ENCODE data around the gene LCN15. TPM values are rescaled to one million over a fixed set of nuclear protein-coding genes. Genes with fewer than 3 reads are reported as not detected.

The LCN15 gene
- polyA plus RNA-seq, 1 donor from 2014 or later, result not detected

- Histone ChIP-seq H3K9me2 (ENCODE audit: insufficient read depth, low read length) (no peaks in the 10 kb centered on the region), H2AFZ (ENCODE audit: low read depth, low read length) (no peak overlapping the region), H3K4me2 (ENCODE audit: low read length) (no peak overlapping the region), H4K20me1 (ENCODE audit: insufficient read depth) (no peaks in the 10 kb centered on the region), H3K4me3 (ENCODE audit: low read length) (no peak overlapping the region), H3K79me2 (replicated peaks; ENCODE audit: insufficient read depth, low read length) (no peaks in the 10 kb centered on the region), H3K27ac (ENCODE audit: low read length) (no peak overlapping the region), H3K36me3 (ENCODE audit: insufficient read depth, low read length) (no peaks in the 10 kb centered on the region), H3K27me3 (ENCODE audit: insufficient read depth, low read depth, low read length) (no peaks in the 10 kb centered on the region), H3K9ac (ENCODE audit: low read length) (no peak overlapping the region), H3F3A (ENCODE audit: insufficient read depth, low read length, poor library complexity, severe bottlenecking) (peaks cover 3% of the 10 kb centered on the region), H3K9me3 (ENCODE audit: low read length) (no peaks in the 10 kb centered on the region)
- TF ChIP-seq EZH2 (IDR thresholded peaks at IDR 0.05; ENCODE audit: borderline replicate concordance, insufficient read depth, low read length, poor library complexity, severe bottlenecking) (no peak), SMC3 (conservative IDR thresholded peaks at IDR 0.05; ENCODE audit: poor library complexity) (no peak), POLR2AphosphoS5 (IDR thresholded peaks at IDR 0.05) (no peak)
Measured at GRCh38 chr9:136794281-136794999, 30.1 kb upstream of the LCN15 start.

- Histone ChIP-seq H3K79me2 (replicated peaks; ENCODE audit: insufficient read depth, low read length) (no peaks in the 10 kb centered on the region), H3K9me3 (ENCODE audit: low read length) (no peaks in the 10 kb centered on the region)
Measured at GRCh38 chr9:136793086-136793946, 29.0 kb upstream of the LCN15 start.

More at GRCh38 chr9:136793086-136793946, 29.0 kb upstream of the LCN15 start:
- Histone ChIP-seq H3F3A (ENCODE audit: insufficient read depth, low read length, poor library complexity, severe bottlenecking) (peaks cover 3% of the 10 kb centered on the region), H3K9ac (ENCODE audit: low read length) (no peak overlapping the region), H3K4me3 (ENCODE audit: low read length) (no peak overlapping the region), H3K27ac (ENCODE audit: low read length) (no peak overlapping the region), H3K27me3 (ENCODE audit: insufficient read depth, low read depth, low read length) (no peaks in the 10 kb centered on the region), H3K4me2 (ENCODE audit: low read length) (no peak overlapping the region), H2AFZ (ENCODE audit: low read depth, low read length) (no peak overlapping the region), H3K36me3 (ENCODE audit: insufficient read depth, low read length) (no peaks in the 10 kb centered on the region), H3K9me2 (ENCODE audit: insufficient read depth, low read length) (no peaks in the 10 kb centered on the region), H4K20me1 (ENCODE audit: insufficient read depth) (no peaks in the 10 kb centered on the region)
- TF ChIP-seq REST (IDR thresholded peaks at IDR 0.05; ENCODE audit: borderline replicate concordance) (no peak), EP300 (conservative IDR thresholded peaks at IDR 0.05; ENCODE audit: poor library complexity, severe bottlenecking) (no peak), TAF1 (IDR thresholded peaks at IDR 0.05; ENCODE audit: low read depth) (no peak), SMC3 (conservative IDR thresholded peaks at IDR 0.05; ENCODE audit: poor library complexity) (no peak), RAD21 (conservative IDR thresholded peaks at IDR 0.05) (no peak), MXI1 (conservative IDR thresholded peaks at IDR 0.05; ENCODE audit: poor library complexity, severe bottlenecking) (no peak), POLR2AphosphoS5 (IDR thresholded peaks at IDR 0.05) (no peak), CTCF (IDR thresholded peaks at IDR 0.05; ENCODE audit: poor library complexity, severe bottlenecking) (no peak), EZH2 (IDR thresholded peaks at IDR 0.05; ENCODE audit: borderline replicate concordance, insufficient read depth, low read length, poor library complexity, severe bottlenecking) (no peak)
